NCI-H187 (cell line): ENCODE measurements around the gene STX3.
A peak's percentile ranks its signal among the peaks of the same experiment; 100 is the strongest.
"Not testable (repeated sequence)": the region's sequence is repeated elsewhere in the genome, so short reads cannot be mapped to it uniquely, and the experiment has no call there.

Source experiments
- DNase-seq, 2 experiments: peaks; one replicate each; lab custom pipeline; 2025; lab: John Stamatoyannopoulos, UW

Gene STX3

DNA sequence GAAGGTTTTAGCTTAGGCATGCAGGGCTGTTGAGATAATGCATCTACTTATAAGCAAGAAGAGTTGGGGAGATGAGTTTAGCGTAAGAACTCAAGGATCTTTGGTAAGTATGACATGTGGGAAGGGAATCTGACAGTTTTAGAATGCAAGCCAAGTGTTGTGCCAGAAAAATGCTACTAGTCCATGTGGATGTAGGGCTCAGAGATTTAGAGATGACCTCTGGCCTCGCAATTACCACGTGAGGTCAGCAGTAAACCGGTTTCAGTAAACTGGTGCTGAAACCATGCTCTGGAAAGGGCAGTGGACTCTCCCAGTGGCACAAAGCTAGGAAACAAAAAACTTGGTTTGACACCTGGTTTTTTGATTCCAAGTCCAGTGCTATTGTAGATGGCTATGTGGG, 36.5 kb downstream of the STX3 start:
- no peak for DNase-seq

DNA sequence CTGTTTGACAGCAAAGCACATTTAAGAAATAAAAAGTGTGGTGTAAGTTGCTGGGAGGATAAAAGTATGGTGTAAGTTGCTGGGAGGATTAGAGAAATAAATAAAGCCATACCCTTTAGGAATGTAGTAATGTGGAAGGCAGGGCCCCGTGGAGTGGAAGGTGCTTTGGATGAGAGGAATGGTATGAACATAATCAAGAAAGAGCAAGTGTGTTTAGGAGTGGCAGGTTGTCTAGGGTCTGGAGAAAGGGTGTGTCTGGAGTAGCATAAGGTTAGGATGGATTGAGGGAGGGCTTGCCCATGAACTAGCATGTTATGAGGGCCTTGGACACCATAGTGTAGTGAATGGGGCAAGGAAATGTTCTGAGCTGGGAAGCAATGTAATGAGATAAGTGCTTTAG, 37.3 kb downstream of the STX3 start:
- DNase-seq, result no peak

DNA sequence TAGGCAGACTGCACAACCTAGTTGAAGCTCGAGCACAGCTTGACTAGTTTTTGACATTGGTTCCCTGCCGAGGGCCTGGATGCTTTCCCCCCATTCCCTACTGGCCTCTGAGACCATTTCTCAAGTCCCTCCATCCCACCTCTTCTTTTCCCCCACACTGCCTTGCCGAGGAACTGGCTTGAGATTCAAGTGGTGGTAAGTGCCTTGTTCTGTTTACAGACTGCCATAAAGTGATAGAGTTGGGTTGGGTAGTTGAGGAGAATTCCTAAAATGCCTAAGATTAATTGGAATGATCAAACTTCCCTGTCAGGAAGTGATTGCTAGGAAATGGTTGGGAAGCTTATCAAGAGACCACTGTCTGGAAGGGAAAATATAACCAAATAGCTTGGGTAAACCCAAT, 39.2 kb downstream of the STX3 start:
- no peak for DNase-seq

DNA sequence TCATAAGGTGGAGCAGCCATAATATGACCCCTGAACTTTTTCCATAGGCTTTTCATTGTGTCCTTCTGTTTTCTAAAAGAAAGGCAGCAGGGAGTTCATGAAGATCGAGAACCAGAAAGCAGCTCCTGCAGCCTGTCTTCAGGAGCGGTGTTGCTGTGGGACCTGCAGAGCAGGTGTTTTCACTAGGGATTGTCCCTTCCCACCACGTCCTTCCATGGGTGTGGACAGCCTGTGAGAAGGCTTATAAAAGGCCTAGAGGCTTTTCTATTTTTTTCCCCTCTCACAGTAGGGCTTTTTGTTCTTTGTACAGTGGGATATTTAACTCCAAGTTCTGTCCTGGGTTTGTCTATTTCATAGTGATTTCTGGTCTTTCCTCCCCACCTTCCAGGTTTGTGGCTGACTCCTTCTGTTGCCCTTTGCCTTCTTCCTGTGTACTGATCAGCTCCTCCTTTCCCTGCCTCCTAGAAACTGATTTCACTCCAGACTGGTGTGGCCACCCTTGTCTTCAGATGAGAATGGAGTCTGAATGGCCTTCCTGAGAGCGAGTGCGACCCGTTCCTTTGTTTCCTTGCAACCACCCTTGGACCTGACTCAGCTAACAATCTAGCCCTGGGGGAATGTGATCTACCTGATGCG, 45.3 kb downstream of the STX3 start:
- no peak for DNase-seq

DNA sequence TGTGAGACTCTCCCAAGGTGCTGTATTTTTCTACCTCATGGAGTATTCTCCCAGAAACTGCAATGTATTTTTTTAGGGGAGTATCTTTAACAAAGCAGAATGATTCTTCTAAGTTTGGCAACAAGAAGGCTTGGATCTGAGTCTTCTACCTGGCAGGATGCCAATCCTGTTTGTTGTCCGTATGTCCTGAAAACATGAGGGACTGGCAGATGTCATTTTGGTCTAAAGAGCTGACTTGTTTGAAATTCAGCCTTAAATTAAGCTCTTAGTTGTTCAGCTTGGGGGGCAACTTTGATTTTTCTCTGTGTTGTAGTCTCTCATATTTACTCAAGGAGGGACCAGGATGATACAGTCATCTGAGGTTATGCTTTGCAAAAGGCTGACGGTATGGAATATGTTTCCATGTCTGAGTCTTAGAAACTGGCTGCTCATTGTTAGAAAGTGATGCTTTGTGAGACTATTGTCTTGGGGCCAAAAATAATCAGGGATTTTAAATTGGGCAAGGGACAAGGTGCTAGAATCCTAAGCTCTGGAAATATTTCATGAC, 46.1 kb downstream of the STX3 start:
- DNase-seq, result no peak

DNA sequence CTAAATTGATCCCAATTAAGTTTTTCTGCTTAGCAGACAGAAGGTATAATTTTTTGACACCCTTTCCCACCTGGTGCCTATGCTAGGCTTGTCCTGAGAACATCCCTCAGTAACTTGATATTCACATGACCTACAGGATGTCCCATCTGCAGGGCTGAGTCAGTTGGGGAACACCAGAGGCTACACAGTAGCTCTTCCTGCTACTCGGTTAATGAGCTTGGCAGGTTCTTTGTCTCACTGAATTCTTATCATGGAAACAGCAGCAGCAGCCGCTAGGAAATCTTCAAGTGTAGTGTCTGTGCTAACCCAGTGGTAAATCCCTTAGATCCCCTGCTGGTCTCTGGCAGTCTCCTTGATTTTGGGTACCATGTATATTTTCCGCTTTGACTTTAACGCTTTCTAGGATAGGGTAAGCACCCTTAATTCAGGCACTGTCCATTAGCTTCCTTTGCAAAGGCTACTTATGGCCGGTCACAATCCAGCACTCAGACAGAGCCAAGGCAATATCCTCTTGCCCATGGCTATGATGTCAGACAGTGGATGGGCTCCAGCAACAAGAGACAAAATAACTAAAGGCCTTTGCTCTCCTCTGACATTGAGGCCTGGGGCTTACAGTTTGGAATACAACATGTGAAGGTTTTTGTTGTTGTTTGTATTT, 46.9 kb downstream of the STX3 start:
- no peak for DNase-seq

DNA sequence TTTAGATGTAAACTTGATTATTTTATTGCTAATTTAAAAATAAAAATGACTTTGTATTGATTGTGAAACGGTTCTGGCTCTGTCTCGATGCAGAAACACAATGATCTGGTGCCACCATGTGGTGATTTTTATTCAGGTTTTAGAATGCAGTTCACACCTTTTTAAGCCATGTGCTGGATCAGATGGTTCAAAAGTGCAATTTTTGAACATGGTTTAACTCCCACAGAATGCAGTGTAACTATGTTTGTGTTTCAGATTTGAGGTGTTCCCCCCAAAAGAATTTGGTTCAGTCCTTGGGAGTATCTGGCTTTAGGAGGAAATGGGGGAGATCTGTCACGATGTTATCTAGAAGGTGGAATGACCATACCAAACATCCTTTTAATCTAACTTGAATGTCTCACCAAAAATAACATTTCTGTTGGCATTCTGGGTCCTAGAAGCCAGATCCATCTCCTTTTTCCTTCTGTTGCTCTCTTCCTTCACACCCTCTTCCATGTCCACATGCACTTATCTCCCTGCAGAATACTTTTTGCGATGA, 47.5 kb downstream of the STX3 start:
- DNase-seq, result no peak

DNA sequence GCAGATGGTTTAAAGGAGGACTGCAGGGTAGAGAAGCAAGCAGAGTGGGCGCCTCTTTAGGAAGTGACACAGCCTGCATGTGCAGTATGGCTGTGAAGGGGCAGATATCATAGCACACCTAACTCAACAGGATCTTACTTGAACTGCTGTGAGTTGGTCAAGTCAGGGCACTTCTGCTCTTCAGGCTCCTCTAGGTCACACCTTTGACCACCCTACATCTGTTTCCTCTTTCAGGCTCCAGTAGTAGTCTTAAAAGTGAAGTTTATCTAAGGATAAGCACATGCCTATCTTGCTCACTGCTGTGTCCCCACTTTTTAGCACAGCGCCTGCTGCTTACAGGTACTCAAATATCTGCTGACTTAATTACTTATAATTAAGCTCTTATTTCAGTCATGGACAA, 48.9 kb downstream of the STX3 start:
- no peak for DNase-seq

DNA sequence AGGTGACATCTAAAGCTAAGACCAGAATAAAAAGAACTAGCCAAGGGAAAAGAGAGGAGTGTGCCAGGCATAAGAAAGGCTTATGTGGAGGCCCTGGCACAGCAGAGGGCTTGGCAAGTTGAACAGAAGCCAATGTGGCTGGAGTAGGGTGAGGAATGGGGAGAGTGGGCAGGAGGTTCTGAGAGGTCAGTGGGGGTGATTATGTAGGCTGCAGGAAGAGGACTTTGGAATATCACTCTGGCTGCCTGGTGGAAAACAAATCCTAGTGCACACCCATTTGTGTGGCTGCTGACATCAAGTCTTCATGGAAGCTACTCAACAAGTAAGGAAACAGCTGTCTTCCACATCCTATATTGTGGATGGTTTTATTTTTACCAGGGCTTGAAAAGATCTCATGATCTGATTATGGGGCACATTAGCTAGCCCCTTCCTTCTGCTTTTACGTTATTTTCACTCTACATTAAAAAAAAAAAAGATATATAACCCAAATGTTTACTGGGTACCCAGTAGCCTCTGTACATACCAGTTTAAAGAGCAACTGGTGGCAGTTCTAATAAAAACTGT, 52.0 kb downstream of the STX3 start:
- DNase-seq, result no peak

DNA sequence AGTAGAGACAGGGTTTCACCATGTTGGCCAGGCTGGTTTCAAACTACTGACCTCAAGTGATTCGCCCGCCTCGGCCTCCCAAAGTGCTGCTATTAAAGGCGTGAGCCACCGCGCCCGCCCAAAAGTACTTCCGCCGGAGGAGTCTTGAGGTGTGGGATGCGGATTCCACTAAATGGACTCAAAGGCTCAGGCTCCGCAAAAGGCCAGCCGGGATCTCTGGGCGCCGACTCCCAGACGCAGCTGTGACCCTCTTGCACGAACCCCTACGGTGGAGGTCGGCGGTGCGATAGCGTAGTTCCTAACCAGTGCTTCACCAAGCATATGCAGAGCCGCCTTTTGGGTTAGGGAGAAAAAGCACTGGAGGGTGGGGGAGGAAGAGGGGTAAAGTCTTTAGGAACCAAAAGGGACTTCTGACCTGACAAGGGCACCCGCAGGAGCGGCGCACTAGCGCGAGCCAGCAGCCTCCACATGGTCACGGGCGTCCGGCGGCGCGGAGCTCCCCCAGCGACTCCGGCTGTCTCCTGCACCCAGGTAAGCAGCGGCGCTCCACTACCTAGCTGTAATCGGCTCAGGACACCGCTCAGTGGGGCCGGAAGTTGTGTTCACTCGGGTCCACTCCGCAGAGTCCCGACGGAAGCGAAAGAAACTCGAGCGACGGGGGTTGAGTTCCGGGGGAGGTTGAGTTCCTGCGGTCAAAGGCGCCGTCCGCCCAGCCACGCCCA, 55.2 kb downstream of the STX3 start, which contains the start of gene MRPL16:
MRPL16 (minus strand) TSS at position 590 of the 722 bp plus-strand sequence; CDS start at position 470, 120 bp downstream.
- DNase-seq, result peak; percentile 35 to 74

DNA sequence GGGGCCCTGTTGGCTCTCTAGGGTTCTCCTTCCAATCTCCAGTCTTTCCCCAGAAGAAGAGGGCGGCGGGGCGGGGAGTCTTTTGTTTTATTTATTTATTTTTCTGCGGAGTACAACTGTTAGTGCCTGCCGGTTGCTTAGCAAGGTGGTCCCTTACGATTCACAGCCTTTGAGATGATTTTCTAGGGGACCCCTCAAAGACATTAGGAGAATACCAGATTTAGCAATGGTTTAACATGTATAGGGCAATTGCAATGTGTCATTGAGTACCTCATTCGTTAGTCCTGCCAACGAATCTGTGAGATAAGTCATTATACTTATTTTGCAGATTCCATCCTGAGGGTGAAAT, 55.7 kb downstream of the STX3 start:
- DNase-seq, result no peak

DNA sequence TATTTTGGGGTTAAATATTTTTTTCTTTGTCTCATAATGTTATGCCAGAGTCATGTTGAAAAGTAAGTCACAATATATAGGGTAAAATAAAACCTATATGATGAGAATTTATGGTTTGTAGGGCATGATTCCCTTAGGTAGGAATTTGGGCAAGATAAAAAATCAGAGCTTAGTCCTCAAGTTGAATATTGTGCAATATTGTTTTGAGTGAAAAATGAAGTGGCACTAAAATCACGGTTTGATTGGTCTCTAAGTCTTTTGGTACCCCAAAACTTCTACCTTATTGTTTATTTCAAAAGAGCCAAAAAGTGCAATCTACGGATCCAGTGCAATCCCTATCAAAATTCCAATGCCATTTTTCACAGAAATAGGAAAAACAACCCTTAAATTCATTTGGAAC, 57.0 kb downstream of the STX3 start:
- no peak for DNase-seq

DNA sequence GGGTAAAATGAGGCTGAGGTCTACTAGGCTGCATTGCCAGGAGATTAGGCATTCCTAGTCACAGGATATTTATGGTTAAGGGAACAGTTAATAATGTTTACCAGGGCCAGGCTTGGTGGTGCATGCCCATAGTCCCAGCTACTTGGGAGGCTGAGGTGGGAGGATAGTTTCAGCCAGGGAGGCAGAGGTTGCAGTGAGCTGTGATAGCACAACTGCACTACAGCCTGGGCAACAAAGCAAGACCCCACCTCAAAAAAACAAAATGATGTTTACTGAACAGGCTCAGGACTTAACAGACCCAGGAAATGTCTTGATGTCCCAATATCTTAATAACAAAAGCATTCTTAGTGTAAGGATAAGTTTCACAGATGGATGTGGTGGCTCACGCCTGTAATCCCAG, 58.2 kb downstream of the STX3 start:
- no peak for DNase-seq

DNA sequence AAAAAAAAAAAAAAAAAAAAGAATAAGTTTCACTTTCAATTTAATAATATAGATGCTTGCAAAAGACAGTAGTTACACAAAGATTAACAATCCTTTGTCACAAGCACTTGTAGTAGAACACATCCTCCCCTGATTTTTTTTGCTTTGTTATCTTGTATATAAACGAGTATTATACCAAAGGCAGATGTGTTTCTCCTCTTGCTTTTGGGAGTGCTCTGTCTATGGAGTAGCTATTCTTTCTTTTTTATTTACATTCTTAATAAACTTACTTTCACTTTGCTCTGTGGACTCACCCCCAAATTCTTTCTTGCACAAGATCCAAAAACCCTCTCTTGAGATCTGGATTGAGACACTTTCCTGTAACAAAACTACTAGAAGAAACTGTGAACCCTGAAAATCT, 58.8 kb downstream of the STX3 start:
- no peak for DNase-seq

DNA sequence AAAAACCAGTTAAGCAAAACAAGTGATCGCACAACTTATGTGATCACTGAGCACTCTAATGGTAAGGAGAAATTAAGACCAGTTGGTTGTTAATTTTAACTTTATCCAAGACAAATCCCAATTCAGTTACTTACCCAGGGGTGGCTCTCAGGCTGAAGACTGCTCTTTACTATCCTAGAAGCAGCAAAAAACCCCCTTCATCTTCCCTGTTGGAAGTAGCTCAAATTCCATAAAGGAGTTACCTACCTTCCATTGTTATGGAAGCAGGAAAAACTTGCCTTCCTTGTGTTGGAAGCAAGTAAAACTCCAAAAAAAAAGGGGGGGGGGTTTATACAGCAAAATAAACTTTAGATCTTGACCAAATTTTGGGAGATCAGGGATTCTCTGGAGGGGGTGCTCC, 60.6 kb downstream of the STX3 start:
- DNase-seq, result no peak

DNA sequence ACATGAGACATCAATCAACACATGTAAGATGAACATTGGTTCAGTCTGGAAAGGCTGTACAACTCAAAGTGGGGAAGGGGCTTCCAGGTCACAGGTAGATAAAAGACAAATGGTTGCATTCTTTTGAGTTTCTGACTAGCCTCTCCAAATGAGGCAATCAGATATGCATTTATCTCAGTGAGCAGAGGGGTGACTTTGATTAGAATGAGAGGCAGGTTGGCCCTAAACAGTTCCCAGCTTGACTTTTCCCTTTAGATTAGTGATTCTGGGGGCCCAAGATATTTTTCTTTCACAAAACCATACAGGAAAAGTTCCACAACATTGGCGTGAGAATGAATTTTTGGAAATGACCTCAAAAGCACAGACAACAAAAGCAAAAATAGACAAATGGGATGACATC, 61.3 kb downstream of the STX3 start:
- DNase-seq, result not testable (repeated sequence)

DNA sequence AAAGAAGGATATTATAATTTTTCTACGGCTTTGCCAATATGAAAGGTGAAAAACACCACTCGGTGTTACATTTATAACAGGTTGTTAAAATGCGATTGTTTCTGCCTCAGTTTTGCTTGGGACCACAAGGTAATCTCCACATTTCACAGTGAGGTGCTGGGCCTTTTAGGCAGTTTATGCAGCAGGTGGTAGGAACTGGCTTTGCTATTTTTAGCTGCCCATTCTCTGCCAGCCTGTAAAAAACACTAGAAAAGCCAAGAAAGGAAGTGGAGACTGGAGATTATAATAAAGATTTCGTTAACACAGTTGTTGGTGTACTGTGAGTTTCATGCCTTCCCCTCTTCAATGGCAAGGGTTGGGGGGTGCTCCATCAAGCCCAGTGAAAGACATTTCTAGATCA, 63.4 kb downstream of the STX3 start:
- no peak for DNase-seq

DNA sequence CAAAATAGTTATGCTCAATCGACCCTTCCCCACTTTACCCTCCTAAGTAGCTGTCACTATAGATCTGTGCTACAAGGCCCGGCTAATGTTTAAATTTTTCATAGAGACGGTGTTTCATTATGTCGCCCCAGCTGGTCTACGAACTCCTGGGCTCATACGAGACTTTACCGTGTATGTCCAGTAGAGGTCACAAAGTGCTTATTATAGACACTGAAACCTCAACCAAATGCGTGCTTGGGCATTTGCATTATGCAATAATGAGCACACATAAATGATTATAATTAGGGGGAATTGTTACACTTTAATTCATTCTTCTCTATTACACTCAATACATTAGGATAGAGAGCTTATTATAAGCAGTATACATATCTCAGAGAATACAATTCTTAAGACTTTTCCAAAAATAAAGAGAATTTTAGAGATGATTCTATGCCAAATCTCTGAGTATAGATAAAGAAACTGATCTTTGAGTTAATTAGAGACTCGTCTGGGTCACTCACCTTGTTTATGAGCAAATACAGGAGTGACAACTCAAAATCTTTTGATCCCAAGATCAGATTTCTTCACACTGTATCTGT, 67.9 kb downstream of the STX3 start:
- DNase-seq, result no peak

DNA sequence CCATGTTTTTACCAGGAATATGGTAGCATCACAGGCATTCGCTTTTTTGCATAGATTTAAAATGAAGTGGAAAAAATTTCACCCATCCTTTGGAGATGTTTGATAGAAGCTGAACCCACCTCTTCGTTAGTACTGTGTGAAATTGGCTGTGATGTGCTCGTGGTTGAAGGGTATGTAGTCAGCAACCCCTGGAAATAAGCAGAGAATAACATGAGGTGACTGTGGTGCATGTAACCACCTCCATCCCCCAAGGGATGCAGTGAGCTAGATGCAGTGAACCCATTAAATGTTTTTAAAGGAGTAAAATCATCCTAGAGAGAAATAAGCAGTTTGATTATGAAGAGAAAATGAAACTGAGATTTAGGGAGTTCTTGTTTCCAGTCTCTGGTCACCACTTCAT, 74.2 kb downstream of the STX3 start:
- DNase-seq, result no peak

DNA sequence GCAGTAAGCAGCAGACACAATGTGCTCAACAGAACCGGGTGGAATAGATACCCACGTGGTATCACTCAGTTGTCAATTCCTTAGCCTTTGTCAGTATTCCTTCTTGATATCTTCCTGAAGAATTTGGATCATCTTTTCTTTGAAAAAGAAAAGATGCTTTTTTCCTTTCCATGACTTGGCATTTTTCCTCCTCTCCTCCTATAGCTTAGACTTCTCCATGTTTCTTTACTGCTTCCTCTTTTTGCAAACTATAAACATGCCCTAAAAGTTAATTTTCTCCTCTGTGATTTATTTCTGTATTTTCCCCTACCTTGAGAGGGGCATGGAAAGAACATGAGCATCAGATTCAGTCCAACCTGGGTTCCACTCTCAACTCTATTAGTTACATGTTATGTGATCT, 78.4 kb downstream of the STX3 start:
- DNase-seq, result no peak

DNA sequence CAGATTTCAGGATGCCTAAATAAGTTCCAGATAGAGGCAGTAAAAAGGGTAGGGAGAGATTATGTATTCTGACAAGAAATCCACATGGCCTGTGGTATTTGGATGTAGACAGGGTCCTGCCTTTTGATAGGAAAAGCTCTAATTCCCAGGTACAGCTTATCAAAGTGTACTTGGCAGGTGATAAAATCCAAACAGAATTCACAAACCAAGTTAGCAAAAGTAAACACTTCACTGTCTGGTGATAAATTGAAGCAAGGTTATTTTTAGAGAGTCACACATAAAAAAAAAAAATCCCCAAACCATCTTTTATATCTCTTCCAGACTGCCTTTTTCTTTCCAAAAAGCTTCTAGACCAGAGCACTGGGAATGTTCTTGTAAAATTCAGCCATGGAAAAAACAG, 84.4 kb downstream of the STX3 start:
- no peak for DNase-seq

DNA sequence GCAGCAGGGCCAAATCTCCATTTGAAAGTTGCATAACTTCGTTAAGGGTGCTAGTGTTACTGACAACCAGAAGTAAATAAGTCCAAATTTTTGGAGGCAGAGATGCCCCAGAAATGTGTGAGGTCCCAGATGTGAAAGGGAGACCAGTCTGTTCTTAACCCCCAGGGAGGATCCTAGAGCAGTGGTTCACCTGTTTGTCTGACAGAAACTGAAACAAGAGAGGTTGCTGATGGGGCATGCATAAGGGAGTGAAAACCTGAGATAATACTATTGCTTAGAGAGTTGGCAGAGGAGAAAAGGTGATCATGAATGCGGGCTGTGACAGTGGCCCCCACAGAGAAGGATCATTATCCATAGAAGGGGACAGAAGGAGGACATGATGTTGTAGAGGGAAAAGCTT, 86.3 kb downstream of the STX3 start:
- no peak for DNase-seq
